Hepatocyte (in vitro differentiated cells): ENCODE data around the gene KDM2A.

Source experiments
- CTCF ChIP-seq: fragments of 200-600 bp; sonication (generic); IDR thresholded peaks from 2 replicates; pipeline ENCODE4 v1.5.1; 2016; ENCODE audit warnings: antibody characterized with exemption, mild to moderate bottlenecking; ENCODE audit not compliant: poor library complexity
- EZH2 ChIP-seq: fragments of 200-600 bp; sonication (generic); IDR thresholded peaks from 2 replicates; pipeline ENCODE4 v1.6.1; 2016; ENCODE audit warnings: antibody characterized with exemption, mild to moderate bottlenecking, borderline replicate concordance
- EZH2phosphoT487 ChIP-seq: fragments of 200-600 bp; sonication (generic); IDR thresholded peaks from one replicate; pipeline ENCODE4 v1.6.1; 2018; ENCODE audit warnings: antibody characterized with exemption, mild to moderate bottlenecking, low read depth, moderate library complexity; ENCODE audit not compliant: unreplicated experiment, severe bottlenecking

GRCh38 chr11:67278939-67279588 is 160.0 kb downstream of the KDM2A start:
- no peak for TF ChIP-seq CTCF
- TF ChIP-seq EZH2 = no peak
- TF ChIP-seq EZH2phosphoT487 = no peak
